HG03342 (cell line): ENCODE results near the gene TRANK1.
"Not testable (repeated sequence)": the region's sequence is repeated elsewhere in the genome, so short reads cannot be mapped to it uniquely, and the experiment has no call there.

Experiments used
- ATAC-seq: cut with Tn5 transposase; IDR thresholded peaks from one replicate; pipeline ENCODE4 v1.9.1; 2021; ENCODE audit warnings: mild to moderate bottlenecking, moderate library complexity; ENCODE audit not compliant: unreplicated experiment

Gene TRANK1

DNA sequence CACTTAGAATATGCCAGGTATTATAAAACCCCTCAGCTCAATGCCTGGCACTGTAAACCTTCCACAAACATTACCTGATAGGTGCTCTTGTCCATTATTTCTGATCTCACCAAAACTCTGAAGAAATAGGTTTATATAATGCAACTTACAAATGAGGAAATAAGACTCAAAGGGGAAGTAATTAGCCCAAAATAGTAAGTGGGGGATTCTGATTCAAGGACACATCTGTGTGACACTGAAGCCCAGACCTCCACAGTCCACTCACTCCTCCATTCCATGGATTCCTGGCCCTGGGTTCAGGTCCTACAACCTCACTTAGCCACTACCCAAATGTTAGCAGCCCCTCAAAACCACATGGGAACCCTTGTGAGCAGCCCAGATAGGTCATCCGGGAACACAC is 49.9 kb downstream of the TRANK1 start:
- no peak for ATAC-seq

DNA sequence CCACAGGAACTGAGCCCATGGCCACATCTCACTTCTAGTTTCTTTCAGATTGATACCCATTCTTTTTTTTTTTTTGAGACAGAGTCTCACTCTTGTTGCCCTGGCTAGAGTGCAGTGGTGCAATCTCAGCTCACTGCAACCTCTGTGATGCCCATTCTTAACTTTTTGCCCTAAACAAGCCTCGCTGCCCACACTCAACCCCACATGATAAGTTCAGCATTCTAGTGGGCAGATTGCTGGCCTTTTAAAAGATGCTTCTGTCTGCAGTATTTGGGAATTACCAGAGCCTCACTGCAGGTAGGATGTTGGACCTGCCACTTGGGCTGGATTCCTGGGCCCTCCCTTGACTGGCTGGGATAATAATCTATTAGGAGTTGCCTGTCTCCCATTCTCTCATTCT is 51.0 kb downstream of the TRANK1 start:
- ATAC-seq = no peak

DNA sequence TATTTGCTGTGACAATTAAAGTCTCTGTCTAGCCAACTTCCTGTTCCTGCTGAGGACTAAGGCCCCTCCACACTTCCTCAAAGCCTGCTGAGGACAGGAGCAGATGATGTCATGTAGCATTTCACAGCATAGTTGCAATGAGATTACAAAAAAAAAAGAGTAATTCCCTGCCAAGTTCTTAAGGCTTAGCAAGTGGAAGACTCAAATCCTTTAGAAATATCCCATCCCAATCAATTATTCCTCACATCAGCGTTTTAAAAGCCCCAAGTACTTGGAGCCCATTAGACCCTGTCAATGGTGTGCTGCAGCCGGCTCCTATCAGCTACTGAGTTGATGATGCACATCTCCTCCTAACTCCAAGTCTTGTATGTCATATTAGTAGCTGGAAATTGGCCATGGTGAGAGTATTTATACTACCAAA is 51.7 kb downstream of the TRANK1 start:
- peak; percentile 48 for ATAC-seq

DNA sequence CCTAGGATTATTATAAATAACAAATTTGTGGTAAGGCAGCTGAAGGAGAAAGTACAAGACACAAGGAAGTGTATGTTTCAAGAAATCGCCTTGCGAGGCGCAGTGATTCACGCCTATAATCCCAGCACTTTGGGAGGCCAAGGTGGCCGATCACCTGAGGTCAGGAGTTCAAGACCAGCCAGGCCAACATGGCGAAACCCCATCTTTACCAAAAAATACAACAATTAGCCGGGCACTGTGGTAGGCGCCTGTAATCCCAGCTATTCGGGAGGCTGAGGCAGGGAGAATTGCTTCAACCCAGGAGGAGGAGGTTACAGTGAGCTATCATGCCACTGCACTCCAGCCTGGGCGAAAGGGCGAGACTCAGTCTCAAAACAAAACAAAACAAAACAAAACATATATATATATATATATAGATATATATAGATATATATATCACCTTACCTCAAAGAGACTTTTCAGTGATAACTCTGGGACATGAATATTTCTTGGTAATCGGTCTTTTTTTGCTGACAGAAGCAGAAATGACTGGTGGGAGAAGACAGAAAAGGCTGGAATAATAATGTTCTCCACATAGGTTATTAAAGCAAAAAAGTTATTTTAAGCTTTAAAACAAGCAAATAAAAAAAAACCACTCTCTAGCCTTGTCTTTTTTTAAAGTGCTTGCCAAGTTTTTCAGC is 52.3 kb downstream of the TRANK1 start:
- no peak for ATAC-seq

DNA sequence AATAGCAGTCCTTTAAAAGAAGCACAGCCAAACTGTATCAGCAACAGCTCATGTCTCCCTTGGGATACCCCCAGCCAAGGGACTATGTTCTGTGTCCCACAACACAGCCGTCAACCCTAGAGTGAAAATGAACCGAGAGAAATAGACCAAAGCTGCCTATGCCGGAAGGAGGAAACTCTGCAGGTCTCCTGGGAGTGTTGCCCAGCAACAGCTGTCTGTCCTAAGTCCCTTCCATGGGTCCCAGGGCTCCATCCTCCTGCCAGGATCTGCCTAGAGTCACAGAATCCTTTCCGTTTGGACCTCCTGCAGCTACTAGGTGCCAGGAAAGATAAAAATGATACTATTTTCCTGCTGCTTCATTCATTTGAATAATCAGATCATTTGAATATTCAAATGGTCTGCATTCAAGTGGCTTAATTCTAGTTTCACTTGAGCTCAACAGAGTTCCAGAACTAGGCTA is 53.1 kb downstream of the TRANK1 start:
- ATAC-seq = peak; percentile 84

DNA sequence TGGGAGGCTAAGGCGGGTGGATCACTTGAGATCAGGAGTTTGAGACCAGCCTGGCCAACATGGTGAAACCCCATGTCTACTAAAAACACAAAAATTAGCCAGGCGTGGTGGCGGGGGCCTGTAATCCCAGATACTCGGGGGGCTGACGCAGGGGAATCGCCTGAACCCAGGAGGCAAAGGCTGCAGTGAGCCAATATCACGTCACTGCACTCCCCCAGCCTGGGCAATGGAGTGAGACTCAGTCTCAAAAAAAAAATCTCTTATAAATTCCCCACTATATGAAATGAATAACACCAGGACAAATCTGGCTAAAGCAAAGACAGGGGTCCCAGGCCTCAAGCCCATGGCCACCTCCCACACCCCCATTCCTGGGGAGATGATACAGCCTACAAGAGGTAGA is 53.8 kb downstream of the TRANK1 start:
- ATAC-seq = not testable (repeated sequence)

DNA sequence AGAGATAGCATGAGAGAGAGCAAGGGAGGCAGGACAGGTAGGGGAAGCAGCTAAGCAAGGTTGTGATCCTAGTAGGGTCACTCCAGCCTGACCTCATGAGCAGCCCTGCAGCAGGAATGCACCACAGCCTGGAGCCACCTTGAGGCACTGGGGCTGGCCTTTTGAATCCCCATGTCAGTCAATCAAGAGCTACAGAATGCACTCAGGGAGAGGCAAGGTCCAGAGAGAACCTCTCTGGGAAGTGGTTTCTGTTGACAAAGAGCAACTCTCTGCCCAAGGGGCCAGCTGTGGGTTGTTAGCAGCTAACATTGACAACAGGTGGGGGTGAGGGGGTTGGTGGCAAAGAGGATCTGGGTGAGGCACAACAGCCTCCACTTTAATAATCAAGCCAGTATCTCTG is 54.6 kb downstream of the TRANK1 start:
- ATAC-seq = no peak

DNA sequence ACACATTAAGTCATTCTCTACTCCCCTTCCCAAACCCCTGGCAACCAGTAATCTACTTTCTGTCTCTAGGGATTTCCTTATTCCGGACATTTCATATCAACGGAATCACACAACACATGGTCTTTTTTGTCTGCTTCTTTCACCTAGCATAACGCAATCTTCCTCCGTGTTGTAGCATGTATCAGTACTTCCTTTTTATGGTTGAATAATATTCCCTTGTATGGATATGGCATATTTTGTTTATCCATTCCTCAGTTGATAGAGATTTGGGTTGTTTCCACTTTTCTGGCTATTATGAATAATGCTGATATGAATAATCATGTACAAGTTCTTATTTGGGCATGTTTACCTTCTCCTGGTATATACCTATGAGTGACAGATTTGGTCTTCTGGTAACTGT is 63.1 kb downstream of the TRANK1 start:
- no peak for ATAC-seq

DNA sequence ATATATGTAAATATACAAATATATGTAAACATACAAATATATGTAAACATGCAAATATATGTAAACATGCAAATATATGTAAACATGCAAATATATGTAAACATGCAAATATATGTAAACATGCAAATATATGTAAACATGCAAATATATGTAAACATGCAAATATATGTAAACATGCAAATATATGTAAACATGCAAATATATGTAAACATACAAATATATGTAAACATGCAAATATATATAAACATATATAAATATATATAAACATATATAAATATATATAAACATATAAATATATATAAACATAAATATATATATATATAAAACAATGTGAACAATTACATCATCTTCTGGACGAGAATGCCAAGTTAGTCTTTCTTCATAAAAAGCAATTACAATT is 65.0 kb downstream of the TRANK1 start:
- ATAC-seq = not testable (repeated sequence)

DNA sequence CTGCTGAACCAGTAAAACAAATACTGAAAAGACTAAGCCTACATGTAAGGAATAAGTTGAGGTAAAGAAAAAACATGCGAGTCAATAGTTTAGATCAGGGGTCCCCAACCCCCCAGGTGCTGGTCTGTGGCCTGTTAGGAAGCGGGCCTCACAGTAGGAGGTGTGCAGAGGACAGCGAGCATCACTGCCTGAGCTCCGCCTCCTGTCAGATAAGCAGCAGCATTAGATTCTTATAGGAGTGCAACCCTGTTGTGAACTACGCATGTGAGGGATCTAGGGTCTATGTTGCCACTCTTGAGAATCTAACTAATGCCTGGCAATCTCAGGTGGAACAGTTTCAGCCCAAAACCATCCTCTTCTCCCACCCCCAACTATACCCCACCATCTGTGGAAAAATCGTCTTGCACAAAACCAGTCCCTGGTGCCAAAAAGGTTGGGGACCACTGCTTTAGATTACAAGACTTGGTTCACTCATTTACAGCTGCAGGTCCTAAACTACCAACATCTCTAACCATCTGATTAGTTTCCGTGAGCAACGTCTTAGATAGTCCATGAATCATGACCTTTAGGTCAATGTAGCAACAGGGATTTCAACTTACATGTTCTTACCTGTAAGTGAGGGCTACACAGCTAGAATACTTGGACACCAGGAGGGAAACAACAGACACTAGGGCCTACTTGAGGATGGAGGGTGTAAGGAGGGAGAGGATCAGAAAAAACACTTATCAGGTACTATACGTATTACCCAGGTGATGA is 66.7 kb downstream of the TRANK1 start:
- no peak for ATAC-seq

DNA sequence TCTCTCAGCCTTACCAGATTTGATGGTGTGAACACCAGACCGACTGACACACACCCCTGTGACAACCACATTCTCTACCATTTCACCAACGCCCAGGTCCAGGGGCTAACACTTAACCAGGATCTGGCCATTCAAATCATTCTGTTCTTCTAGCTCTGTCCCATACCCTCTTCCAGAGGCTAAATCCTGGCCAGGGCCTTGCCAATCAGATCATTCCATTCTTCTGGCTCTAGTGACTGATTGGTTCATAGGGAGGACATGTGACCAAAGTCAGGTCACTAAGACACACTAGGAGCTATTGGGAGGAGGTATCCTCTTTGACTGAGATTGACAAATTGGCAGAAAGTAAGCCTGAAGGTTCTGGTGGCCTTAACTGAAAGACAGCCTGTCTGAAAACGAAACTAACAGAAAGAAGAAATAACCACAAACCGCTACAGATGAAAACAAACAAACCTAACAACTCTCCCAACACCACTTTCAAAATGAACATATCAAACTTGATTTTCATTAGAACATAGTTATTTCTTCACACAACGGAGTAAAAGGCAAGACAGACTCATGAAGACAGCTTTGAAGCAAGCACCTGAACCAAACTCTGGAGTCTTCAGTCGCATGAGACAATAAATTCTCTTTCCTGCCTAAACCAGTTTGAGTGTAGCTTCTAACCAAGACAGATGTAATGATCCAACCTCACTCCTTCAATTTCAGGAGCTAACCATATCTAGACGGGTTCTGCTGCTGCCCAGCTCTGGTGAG is 68.5 kb downstream of the TRANK1 start:
- ATAC-seq = peak; percentile 98

DNA sequence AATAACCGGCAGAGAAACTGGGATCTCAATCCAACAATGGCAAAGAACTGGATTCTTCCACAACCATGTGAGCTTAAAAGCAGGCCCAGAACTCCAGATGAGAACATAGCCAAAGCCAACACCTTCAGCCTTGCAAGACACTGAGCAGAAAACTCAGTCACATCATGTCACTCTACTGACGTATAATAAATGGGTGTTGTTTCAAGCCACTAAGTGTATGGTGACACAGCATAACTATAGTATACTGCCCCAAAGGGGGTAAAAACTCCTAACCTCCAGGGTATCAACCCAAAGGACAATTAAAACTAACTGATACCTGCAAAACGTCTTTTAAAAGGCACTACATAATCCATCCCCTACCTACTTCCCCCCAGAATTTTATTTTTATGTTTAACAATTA is 69.5 kb downstream of the TRANK1 start:
- no peak for ATAC-seq

DNA sequence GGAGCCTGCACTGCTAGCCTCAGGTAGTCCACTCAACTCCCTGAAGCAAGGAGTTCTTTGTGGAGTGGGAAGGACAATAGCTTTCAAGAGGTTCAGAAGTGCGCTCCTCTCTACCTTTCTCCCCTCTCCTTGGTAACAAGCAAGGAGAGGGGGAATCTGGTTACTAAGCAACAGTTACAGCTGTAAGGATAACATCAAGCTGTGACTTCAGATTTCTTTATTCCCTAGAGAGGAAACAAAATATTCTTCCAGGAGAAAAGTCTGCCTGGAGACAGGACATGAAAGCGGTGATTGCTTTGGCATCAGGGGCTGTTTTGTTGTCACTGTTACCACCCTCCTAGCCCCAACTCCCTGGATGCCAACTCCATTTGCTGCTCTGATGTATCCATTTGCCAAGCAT is 70.4 kb downstream of the TRANK1 start:
- ATAC-seq = no peak

DNA sequence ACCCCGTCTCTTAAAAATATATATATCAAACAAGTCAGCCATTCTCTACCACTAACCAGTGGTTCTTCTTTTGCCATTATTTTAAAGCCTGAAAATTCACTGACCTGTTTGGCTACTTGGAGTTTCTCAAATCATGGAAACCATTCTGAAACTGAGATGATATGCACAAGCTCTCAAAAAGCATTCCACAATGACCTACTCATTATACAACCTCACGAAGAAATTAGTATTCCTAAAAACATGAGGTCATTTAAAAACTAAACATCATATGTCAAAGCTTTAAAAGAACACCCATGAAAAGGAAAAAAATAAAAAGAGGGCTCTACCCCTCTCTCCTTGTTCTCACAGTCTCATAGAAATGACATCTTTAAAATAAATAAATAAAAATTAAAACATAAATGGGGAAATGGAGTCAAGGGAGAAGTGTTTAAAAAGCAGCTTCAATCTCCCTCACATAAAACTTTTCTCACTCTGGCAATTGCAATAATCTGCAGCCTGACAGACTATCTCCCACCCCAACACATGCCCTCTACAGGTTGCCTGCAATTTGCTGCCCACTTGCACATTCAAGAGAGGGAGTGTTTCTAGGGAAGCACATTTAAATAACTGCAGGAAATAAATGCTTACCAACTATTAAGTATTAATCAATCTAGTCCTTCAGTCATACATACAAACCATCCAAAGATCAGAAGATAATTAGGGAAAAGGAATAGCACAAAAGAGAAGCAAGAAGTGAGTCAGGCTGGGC is 73.3 kb downstream of the TRANK1 start:
- ATAC-seq = no peak

DNA sequence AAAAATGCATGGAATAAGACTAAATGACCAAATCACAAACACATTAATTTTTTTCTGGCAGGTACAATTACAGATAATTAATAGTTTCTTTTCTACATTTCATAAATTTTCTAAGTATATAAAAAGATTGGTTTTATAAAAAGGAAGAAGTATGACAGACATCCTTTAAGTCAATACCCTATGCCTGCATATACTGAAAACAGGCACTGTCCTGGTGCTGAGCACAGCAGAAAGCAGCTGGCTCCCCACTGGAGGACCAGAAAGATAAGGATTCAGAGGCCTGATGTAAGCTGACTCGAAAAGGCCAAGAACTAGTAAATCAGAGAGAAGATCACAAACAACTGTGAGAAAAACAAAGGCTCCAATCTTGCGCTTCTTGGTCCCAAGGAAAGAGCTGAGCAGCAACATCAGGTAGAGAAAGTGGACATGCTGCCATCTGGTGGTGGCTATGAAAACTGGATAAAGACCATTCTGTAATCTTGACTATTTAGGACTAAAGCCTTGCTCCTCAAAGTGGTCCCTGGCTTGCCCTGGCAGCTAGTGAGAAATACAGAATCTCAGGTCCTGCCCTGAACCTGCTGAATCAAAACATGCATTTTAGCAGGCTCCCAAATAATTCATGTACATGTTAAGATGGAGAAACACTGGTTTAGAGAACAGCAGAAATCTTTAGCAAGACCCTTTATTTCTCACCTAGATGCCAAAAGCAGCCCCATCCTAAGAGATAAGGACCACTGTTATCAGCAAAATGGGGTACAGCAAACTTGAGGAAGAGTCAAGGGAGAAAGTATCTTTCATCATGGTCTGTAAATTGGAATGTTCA is 76.0 kb downstream of the TRANK1 start:
- ATAC-seq = peak; percentile 92

DNA sequence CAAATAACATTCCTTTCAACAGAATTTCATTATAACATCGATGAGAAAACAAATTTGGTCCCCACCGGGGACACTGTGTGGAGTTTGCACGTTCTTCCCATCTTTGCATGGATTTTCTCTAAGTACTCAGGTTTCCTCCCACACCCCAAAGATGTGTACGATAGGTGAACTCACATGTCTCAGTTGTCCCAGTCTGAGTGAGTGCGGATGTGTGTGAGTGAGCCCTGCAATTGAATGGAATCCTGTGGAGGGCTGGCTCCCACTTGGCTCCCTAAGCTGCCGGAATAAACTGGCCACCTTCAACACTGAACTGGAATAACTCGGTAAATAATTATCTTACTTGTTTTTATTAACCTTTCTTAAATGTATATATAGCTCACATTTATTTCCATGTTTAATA is 77.0 kb downstream of the TRANK1 start:
- no peak for ATAC-seq

DNA sequence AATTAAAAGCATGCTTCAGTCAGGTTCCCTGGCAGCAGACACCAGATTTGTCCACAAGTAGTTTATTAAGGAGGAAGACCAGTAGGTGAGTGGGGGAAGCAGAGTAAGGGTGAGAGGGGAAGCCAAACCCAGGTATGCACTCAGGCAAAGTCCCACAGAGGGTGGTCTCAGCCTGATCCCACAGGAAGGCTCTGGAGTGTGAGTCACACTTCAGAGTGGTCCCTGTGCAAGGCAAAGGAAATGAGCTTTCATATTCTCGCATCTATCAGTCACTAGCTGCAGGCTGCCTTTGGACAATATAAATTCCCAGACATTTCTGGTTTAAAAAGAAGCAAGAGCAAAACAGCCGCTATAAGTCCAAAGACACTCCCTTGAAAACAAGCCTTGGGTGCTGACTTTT is 78.5 kb downstream of the TRANK1 start:
- no peak for ATAC-seq

DNA sequence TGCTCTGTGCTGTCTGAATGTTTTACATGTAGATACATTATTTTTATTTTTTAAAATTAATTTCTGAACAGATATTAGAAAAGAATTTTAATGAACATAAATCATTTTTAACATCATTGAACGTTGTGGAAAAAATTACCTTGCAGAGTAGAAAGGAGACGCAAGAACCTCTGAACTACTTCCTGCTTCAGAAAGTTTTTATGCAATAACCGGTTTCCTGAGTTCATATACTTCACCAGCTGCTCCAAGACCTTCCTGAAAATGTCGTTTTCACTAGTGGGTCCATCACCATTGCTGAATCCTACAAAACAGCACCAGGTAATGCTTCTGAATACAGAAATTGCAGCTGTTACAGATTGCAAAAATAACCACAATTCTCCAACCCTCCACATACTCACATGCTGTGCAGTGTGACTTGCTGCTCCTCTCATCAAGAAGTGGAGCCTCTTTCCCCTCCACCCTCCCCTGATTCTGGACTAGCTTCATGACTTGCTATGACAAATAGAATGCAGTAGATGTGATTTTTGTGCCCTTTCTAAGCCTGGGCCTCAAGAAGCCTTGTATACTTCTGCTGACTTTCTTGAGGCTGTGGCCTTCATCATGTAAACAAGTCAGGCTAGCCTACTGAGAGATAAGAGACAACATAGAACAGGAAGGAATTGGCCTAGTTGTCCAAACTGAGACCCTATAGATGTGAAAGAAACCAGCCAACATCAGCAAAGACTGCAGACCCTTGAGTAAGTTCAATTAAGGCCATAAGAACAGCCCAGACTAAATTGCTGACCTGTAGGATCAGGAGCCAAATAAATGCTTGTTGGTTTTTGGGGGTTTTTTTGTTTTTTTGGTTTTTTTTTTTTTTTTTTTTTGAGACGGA is 80.4 kb downstream of the TRANK1 start:
- ATAC-seq = no peak

DNA sequence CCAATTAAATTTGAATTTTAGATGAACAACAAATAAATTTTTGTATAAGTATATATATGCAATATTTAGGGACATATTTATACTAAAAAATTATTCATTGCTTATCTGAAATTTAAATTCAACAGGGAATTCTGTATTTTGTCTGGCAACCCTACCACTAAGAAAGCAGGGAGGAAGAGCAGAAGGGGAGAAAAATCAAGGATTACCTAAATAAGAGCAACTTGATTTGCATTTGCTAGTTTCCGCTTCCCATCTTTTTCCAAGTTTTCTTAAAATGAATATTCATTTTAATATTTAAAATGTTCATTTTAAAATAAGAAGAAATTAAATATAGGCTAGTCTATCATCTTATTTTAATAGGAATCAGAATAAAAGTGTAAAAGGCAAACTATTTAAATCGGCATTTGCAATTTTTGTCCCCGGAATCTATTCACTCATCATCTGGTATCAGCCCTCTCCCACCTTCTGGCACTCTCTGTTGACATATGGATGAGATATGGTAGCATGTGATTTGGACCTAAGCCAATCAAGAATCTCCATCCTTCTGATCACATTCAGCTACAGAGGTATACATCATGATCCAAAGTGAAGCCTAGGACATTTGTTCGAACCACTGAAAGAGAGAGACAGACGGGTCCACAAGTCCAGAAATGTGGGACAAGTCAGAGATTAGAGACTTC is 82.6 kb downstream of the TRANK1 start:
- ATAC-seq = no peak
